Putamen (tissue), 1 donor: ENCODE results near the gene CTIF.
"Not testable (repeated sequence)": the region's sequence is repeated elsewhere in the genome, so short reads cannot be mapped to it uniquely, and the experiment has no call there.

Experiments used
- DNase-seq: peaks from one replicate; pipeline ENCODE4 v3.0.0-alpha.2; 2016; ENCODE audit warnings: low spot score

The CTIF gene

DNA sequence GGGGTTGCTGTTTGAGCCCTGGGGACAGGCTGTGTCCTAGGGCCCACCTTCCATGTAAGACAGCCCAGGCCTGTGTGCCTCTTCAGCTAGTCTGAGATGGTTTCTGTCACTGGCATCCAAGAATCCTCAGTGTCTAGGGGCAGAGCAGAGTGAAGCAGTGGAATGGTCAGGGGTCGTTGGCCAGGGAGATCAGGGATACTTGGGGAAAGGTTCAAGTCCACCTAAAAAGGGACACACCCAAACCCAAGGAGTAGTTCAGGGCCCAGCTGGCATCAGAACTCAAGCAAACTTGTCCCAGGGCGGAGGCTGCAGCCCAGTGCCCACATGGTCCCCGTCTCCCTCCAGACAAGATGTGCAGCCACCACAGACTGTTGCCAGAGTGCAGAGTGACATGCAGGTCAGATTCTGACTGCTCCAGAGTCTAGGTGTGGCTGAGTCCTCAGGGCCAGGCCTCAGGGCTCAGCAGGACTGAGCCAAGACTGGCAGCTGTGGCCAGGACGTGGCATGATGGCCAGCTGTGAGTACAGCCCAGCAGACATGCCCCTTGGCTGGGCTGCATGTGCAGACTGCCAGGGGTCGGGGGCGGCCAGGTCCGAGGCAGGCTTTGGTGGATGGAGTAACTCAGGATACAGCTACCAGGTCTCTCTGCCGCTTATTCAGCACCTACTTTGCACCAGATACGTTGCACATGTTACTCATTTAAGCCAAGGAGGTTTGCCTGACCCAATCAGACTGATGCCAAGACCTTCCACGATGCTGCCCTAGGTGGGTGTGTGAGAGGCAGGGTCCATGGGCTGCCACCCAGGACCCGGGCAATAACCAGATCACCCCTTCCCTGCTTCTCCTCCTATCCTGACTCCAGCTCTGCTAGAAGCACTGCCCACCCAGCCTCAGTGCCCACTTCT, 265.4 kb downstream of the CTIF start:
- DNase-seq: no peak

GRCh38 chr18:48804856-48805610, 266.2 kb downstream of the CTIF start:
- DNase-seq: no peak

DNA sequence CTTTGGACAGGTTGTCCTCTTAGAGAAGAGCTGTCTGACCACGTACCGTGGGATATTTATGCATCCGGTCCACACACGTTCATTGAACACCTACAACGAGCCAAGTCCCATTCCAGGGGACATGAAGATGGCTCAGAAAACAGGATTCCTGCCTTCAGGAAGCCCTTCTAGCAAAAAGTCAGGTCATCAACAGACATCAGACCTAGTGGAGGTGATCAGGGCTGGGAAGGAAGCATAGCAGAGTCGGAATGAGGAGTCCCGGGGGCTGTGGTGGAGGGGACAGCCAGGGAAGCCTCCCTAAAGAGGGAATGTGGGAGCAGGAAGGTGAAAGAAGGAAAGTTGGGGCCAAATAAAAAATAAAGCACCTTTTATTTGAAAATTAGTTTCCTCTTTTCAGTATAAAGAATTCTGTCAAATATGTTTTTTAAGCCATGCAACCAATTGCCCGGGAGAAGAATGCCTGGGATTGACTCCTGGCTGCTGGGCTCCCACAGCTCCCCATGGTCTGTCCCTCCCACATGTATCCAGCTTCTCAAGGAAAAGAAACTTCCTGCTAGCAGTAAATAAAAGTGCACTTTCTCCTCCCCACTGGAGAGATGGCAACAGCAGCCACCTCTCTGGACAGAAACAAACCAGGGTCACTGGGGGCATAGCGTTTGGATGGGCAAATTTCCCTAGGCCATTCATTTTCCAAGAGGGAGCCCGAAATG, 267.1 kb downstream of the CTIF start:
- DNase-seq: no peak

DNA sequence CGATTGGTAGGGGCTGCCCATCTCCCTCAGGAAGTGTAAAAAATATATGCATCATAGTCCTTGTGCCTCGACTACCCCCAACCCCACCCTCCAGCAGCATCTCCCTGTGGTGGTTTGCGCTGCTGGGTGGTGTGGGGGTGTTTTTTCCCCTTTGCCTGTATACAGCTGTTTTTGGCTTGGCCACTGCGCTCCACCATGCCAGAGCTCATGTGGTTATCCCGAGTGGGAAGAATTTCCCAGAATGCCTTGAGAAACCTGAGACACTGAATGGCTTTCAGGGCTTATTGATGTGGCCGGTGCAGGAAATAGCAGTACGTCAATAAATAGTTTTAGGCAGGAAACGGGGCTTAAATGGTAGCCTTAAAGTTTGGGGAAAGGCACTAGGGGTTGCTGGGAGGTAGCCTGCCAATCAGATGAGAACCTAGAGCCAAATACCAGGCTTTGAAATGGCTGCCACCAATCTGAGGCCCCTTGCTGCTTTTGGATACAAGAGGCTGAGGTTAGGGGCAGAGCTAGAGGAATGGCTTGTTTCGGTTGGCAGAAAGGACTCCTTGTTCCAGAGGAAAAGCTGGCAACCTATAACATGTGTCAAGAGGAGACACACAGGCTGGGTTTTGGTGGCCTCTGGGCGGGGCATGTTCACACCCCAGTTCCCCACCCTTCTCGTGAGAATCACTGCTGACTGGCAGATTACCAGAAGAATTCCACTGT, 267.9 kb downstream of the CTIF start:
- DNase-seq: no peak

- no peak for DNase-seq
Observed at GRCh38 chr18:48808476-48808875, 269.6 kb downstream of the CTIF start.

DNA sequence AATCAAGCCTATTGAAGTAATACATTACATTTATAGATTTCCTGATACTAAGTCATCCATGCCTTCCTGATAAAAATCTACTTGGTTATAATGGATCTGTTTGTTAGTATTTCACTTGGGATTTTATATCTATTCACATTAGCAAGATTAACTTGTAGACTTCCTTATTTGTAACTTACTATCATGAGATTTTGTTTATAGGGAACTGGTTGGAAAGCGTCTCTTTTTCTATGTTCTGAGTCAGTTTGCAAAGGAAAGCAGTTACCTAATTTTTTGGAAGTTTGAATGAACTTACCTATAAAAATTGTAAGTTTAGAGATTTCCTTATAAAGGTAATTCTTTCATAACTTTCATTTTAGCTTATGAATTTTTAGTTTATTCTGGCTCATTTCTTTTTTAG, 270.5 kb downstream of the CTIF start:
- DNase-seq: no peak

GRCh38 chr18:48810805-48811204, 272.0 kb downstream of the CTIF start:
- DNase-seq: no peak

GRCh38 chr18:48811401-48811800, 272.6 kb downstream of the CTIF start:
- DNase-seq: no peak

DNA sequence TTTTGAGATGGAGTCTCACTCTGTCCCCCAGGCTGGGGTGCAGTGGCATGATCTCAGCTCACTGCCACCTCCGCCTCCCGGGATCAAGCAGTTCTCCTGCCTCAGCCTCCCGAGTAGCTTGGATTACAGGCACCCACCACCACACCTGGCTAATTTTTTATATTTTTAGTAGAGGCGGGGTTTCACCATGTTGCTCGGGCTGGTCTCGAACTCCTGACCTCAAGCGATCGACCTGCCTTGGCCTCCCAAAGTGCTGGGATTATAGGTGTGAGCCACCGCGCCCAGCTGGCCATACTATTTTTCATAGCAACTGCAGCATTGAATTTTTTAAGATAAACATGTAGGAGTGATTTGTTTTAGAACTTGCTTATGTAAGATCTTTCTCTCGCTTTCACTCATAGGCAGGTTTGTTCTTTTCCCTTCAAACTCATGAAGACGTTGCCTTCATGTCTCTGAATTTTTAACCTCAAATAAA, 273.2 kb downstream of the CTIF start:
- not testable (repeated sequence) for DNase-seq

DNA sequence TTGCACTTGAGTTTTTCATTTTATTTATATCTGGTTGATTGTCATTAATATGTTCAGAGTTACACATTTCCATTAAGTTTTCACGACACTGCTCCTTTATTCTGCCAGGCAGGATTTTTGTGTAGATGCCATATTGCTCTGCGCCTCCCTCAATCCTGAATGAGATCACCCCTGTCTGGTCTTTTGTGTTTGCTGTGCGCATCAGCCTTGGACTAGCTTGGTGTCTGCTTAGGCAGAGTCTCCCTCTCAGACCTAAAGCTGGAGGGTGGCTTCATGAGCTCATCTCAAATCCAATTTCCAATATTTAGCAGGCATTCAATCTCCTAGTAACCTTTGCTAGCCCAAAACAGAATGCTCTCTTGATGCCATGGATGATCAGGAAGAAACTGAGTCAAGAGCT, 274.5 kb downstream of the CTIF start:
- no peak for DNase-seq

GRCh38 chr18:48813833-48814489, 275.1 kb downstream of the CTIF start:
- no peak for DNase-seq

DNA sequence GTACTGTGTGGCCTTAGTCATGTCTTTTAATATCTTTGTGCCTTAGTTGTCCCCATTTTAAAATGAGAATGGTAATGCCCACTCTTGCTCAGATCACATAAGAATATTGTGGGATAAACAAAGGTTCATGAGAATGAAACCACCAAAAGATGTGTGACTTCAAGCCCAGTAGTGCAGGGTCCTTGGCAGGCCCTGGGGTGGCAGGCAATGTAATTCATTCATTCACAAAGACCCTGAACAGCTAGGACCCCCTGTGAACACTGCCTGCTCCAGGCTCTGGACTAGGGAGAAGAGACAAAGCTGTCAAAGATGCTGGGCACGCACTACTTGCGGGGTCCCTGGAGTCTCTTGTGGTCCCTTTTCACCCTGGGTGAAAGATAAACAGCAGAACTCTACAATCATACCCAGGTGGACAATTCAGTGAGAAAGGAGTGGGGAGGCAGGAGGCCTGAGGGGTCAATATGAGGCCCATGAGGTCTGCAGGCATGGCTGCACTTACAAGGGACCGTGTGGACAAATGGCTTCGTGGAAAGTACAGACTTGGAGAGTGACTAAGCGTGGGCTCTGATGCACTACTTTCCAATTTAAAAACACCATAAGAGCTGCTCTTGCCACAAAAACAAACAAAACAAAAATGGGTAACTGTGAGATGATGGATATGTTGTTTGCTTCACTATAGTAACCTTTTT, 275.8 kb downstream of the CTIF start:
- no peak for DNase-seq

DNA sequence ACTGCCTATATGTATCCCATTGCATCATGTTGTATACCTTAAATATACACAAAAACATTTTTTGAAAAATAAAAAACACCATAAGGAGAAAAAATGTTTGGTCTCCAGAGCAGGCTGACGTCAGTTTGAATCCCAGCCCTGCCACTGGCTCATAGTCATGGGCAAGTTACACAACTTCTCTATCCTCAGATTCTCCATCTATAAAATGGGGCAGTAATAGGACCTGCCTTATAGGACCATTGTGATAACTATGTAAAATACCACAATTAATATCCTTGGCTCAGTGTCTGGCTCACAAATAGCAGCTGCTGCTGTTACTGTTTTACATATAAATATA, 276.3 kb downstream of the CTIF start:
- no peak for DNase-seq

DNA sequence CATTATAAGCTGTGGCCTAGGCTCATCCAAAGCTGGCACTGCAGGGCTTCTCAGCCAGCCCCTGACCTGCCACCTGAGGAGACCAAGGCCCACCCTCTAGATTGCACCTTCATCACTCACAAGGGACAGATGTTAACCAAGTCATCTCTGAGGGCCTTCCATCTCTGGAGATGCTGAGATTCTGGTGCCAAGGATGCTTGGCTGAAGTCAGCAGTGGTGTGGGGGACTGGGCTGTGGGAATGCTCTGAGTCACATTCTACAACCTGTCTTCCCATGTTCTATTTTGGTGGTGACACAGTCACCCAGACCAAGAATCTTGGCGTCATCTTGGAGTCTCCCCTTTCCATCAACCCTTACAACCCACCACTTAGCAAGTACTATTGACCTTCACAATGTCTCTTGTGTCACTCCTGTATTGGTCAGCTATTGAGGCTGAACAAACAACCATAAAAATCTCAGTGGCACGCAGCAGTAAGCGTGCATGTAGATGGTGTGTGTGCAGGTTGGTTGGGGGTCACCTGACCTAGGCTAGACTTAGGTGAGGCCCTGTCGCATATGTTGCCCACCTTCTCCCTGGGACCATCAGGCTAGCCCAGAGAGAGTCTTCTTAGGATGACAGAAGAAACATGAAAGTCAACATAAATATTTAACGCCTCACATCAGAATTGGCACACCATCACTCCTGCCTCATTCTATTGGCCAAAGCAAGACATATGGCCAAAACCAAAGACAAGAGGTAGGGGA, 276.9 kb downstream of the CTIF start:
- no peak for DNase-seq

- no peak for DNase-seq
Observed at GRCh38 chr18:48816554-48816953, 277.7 kb downstream of the CTIF start.

DNA sequence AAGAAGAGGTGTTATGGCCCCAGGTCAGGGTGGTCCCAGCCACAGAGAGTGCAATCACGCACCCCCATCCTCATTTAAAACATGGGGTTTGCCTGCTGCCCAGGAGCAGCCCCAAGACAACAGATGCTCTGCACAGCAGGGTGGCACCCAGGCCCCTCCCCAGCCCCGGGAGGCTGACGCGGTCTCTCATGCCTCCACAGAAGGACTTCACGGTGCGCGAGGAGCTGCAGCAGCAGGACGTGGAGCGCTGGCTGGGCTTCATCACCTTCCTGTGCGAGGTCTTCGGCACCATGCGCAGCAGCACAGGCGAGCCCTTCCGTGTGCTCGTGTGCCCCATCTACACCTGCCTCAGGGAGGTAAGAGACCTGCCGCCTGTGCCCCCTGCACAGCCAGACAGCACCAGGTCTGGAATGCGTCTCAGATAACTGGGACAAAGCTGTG, 278.2 kb downstream of the CTIF start:
- DNase-seq: no peak

DNA sequence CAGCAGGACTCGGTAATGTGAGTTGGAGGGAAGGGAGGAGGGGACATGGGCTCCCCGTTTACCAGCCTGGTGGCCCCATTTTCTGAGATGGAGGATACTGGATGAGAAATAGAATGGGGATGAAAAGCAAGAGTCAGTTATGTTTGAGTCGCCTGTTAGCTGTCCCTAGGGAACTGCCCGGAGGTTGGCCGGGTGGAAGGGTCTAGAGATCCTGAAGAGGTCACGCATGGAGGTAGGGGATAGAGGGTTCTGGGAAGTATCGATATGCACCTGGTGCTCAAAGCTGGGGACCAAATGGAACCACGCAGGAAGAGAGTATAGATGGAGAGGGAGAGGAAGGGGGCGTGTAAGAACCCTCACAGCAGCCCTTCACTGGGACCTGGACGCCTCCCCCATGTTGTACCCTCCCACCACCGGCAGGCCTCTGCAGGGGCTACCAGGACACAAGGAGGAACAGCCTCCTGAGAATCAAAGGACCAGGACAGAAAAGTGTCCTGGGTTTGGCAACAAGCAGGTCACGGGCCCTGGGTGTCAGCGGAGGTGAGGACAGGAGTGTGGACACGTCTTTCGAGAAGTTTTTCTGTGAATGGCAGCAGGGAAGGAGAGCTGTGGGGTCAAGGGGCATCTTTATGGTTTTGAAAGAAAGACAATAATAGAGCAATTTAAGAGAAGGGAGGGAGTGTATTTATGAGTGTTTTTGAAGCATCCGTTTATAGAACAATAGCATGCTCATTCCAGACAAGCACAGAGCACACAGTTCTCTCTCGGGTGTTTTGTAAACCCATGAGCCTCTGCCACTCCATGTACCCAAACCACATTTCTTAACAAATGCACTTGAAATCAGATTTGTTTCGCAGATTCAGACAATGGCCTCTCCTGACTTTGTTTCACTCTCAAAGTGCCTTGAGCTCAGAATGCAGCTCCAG, 279.8 kb downstream of the CTIF start:
- no peak for DNase-seq

GRCh38 chr18:48819276-48819675, 280.4 kb downstream of the CTIF start:
- DNase-seq: no peak
